Measurements from ENCODE around the gene FILIP1L. TPM values are rescaled to one million over a fixed set of nuclear protein-coding genes. Genes with fewer than 3 reads are reported as not detected.
"Not testable (repeated sequence)": the region's sequence is repeated elsewhere in the genome, so short reads cannot be mapped to it uniquely, and the experiment has no call there.

FILIP1L gene
- total RNA-seq, 1 donor from 2014 or later = 48.5 TPM

DNA sequence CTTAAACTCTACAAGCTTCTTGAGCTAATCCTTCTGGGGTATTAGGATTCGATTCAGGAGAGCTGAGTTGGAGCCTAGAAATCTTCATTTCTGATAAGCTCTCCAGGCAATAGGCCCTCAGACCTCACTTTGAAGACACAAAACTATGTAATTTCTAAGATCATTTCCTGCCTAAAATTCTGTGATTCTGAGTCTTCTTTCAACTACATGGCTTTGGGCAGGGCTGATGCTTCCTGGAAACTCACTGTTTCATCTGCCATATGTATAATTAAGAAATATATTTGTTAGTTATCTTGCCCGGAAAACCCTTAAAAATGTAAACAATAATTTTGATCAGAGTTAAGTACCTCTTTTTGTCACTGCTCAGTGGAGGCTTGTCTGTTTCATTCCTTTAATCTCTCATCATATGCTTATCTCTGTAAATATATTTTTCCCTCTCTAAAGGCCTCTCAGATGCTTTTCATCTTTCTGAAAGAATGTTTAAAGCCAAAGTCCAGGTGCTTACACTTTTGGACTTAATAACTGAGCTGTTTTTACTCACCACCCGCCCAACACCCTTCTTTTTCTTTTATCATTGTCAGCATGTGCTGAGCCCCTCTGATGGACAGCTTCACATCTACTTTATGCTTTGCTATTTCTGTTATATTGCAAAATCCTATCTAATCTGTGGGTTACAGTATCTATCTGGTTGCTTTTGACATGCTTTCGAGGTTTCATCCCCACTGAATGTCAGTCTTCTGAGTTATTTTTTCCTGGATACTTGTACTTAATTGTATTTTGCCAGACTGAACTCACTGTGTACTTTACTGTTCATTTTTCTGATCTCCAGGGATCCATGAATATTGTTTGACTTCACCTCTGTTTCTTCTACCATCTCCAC, 38.2 kb downstream of the FILIP1L start:
- DNase-seq (ENCODE audit: low spot score) = no peak

DNA sequence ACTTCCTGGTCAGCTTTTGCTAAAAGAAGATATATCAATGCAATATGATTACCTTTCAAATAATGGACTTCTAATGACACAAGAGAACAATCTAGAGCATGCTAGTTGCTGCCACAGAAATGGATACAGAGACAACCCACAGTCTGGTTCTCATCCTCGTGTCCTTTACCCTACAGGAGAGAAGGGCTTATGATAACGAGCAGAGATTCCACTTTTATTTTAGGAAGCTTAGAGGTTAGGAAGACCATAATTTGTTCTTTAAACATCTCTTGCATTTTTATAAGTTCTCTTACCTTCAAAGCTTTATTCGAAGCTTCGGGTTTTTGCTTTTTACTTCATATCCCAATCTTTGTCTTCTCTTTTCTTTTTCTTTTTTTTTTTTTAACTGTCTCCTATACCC, 39.1 kb downstream of the FILIP1L start:
- DNase-seq (ENCODE audit: low spot score) = no peak

GRCh38 chr3:100073714-100074307, 40.5 kb downstream of the FILIP1L start:
- no peak for DNase-seq (ENCODE audit: low spot score)

- DNase-seq (ENCODE audit: low spot score) = no peak
These were observed 41.1 kb downstream of the FILIP1L start for GRCh38 chr3:100073049-100073713.

GRCh38 chr3:100072326-100073048, 41.8 kb downstream of the FILIP1L start:
- no peak for DNase-seq (ENCODE audit: low spot score)

DNA sequence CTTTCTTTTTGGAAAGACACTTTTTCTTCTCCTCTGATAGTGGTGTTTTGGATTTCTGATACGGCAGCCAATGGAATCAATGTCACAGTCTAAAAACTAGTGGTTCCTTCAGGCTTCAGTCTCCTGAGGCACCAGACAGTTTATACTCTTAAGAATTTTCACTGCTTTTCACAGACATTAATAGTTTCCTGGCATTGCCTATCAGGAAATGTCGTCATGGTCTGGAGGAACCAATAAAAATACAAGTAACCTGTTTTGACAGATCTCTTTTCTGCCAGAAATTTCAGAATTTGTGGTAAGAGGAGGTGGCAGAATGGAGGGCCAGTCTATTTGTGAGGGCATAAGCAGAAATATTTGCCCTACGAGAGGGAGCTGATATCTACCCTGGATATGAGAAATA, 44.8 kb downstream of the FILIP1L start:
- DNase-seq (ENCODE audit: low spot score) = no peak

GRCh38 chr3:100068826-100069225, 45.5 kb downstream of the FILIP1L start:
- no peak for DNase-seq (ENCODE audit: low spot score)

- DNase-seq (ENCODE audit: low spot score) = no peak
These were observed 46.7 kb downstream of the FILIP1L start for GRCh38 chr3:100067589-100067988.

- DNase-seq (ENCODE audit: low spot score) = no peak
These were observed 50.3 kb downstream of the FILIP1L start for GRCh38 chr3:100063929-100064461.

- DNase-seq (ENCODE audit: low spot score) = no peak
These were observed 51.6 kb downstream of the FILIP1L start for GRCh38 chr3:100062665-100063064.

DNA sequence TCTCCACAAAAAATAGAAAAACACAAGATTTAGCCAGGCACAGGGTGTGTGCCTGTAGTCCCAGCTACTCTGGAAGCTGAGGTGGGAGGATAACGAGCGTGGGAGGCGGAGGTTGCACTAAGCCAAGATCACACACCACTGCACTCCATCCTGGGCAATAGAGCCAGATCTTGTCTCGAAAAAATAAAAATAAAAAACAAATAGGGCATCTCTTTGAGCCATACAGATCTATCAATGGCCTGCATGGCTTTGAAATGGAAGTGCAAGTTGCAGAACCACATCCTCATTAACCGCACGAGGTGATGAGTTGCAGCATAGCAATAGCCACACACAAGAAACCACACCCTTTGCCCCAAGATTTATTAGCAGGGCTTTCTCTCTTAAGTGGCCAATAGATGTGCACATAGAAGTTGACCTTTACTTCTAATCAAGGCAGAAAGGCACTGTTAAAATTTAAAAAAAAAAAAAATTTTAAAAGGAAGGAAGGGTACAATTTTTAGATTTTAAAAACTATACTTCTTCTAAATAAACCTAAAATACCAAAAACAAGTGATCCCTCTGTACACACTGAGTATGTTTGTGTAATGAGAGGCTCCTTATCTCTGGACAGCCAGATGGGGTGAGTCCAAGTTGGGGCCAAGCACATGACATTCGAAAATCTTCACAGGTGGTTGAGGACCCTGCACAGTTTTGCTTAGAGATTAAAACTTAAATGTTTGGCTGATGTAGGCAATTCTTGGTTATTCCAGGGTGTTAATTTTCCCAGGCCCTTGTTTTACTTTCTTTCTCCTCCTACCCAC, 53.4 kb downstream of the FILIP1L start:
- DNase-seq (ENCODE audit: low spot score) = no peak

GRCh38 chr3:100059472-100059871, 54.8 kb downstream of the FILIP1L start:
- DNase-seq (ENCODE audit: low spot score) = no peak

DNA sequence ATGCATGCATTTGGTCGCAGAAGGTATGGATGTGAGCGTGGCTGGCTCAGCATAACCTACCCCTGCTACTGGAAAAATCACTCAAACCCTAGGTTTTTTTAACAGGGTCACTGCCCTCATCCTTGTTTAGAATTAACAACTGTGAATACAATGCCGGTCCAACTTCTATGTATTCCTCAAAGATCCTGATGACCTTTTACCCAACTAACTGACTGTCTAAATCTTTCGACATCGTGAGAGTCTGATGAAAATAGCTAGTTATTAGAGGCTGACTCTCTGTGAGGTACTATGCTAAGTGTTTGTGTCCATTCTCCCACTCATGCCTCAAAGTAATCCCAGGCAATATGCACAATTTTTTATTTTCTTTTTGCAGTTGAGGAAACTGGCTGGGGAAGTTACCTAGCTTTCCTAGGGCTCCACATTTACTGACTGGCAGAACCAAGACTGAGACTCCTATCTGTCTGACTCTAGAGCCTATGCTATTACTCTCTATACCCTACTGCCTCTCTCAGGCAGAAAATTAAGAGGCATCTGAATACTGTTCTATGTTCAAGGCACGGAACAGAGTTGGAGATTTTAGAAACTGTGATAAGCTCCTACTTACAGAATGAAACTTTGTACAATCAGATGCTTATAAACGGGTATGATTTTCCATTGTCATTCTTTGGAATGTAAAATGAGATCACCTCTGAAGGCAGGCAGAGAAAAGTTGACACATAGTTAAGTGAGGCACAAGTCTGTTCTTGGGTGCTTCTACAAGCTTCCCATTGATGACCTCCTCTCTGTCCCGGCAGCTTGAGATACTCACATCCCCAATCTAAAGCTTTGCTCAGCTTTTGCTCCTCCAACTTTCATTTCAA, 56.4 kb downstream of the FILIP1L start:
- no peak for DNase-seq (ENCODE audit: low spot score)

- DNase-seq (ENCODE audit: low spot score) = no peak
These were observed 60.2 kb downstream of the FILIP1L start for GRCh38 chr3:100053951-100054620.

GRCh38 chr3:100051513-100051912, 62.8 kb downstream of the FILIP1L start:
- DNase-seq (ENCODE audit: low spot score) = not testable (repeated sequence)

DNA sequence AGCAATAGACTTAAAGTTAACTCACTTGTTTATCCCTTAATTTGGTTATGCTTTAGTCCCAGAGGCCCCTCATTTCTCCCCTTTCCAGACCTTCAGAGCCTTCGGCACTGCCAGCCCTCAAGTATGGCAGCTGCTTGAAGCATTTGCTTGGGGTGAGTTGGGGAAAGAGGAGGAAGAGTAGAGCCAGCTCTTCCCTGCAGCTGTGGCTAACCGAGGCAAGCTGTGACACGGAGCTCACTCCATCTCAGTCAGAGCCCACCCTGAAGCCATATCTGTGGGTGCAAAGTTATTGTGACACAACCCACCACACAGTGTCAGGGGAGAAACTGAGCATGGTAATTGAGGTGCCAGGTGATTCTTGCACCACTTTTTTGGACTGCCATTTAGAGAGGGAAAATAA, 66.1 kb downstream of the FILIP1L start:
- no peak for DNase-seq (ENCODE audit: low spot score)

- DNase-seq (ENCODE audit: low spot score) = no peak
These were observed 66.7 kb downstream of the FILIP1L start for GRCh38 chr3:100047455-100048141.

DNA sequence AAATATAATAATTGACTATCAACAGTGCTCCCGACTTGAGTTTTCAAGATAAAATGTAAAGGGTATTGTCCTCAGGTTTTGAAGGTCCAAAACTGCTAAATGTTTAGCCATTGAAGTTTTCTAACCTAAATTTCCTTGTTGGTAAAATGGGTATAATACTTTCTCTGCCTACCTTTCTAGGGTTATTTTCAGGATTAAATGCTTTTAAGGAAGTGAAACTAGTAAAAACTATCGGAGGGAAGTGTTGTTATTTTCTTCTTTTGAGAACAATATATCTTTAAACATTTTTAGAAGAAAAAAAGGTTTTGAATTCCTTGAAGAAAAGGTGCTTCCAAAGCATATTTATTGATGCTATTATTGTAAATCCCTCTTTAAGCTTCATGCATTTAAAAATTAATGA, 67.3 kb downstream of the FILIP1L start:
- no peak for DNase-seq (ENCODE audit: low spot score)

Measured in mesenteric fat pad (tissue), 1 donor.